MM.1S (cell line): ENCODE data around the gene ST6GALNAC2.

ENCODE experiments used
- DNase-seq: peaks from one replicate; pipeline ENCODE4 v3.0.0-alpha.2; 2015
- H2AFZ ChIP-seq: fragments of 300-600 bp; sonication (generic); 2 replicates; pipeline ENCODE4 v1.6.0; 2016; ENCODE audit warnings: antibody characterized with exemption, low read length
- H3F3A ChIP-seq: fragments of 300-600 bp; sonication (generic); 2 replicates; pipeline ENCODE4 v1.6.1; 2016; ENCODE audit warnings: mild to moderate bottlenecking, antibody characterized with exemption, low read length, moderate library complexity, mixed read lengths; ENCODE audit not compliant: insufficient read depth
- H3K27ac ChIP-seq: fragments of 300-600 bp; sonication (generic); 2 replicates; pipeline ENCODE4 v1.5.1; 2016; ENCODE audit warnings: mild to moderate bottlenecking, low read length
- H3K27me3 ChIP-seq: fragments of 300-600 bp; sonication (generic); replicated peaks from 2 replicates; pipeline ENCODE4 v1.6.0; 2016; ENCODE audit warnings: low read length; ENCODE audit not compliant: insufficient read depth
- H3K36me3 ChIP-seq: fragments of 300-600 bp; sonication (generic); replicated peaks from 2 replicates; pipeline ENCODE4 v1.6.1; 2016; ENCODE audit warnings: mild to moderate bottlenecking, low read length, mixed read lengths; ENCODE audit not compliant: insufficient read depth
- H3K4me1 ChIP-seq: fragments of 300-600 bp; sonication (generic); 2 replicates; pipeline ENCODE4 v1.6.1; 2016; ENCODE audit warnings: low read length, mixed read lengths
- H3K4me2 ChIP-seq: fragments of 300-600 bp; sonication (generic); 2 replicates; pipeline ENCODE4 v1.6.0; 2016; ENCODE audit warnings: low read depth, low read length
- H3K4me3 ChIP-seq: fragments of 300-600 bp; sonication (generic); 2 replicates; pipeline ENCODE4 v1.5.1; 2016; ENCODE audit warnings: low read length, mixed read lengths
- H3K79me2 ChIP-seq: fragments of 300-600 bp; sonication (generic); 2 replicates; pipeline ENCODE4 v1.6.1; 2016; ENCODE audit warnings: mixed run types, low read length, mixed read lengths
- H3K9ac ChIP-seq: fragments of 300-600 bp; sonication (generic); 2 replicates; pipeline ENCODE4 v1.6.1; 2016; ENCODE audit warnings: low read length, mixed read lengths
- H3K9me2 ChIP-seq: fragments of 300-600 bp; sonication (generic); replicated peaks from 2 replicates; pipeline ENCODE4 v1.6.1; 2016; ENCODE audit warnings: mild to moderate bottlenecking, low read length, mixed read lengths; ENCODE audit not compliant: insufficient read depth
- H3K9me3 ChIP-seq: fragments of 300-600 bp; sonication (generic); replicated peaks from 2 replicates; pipeline ENCODE4 v1.6.1; 2016; ENCODE audit warnings: mild to moderate bottlenecking, low read length, mixed read lengths; ENCODE audit not compliant: insufficient read depth
- H4K20me1 ChIP-seq: fragments of 300-600 bp; sonication (generic); 2 replicates; pipeline ENCODE4 v1.6.1; 2016; ENCODE audit warnings: mild to moderate bottlenecking, low read length, moderate library complexity, mixed read lengths; ENCODE audit not compliant: insufficient read depth
- EZH2 ChIP-seq: fragments of 300-600 bp; sonication (generic); optimal IDR thresholded peaks from 2 replicates; pipeline ENCODE3; 2017; ENCODE audit warnings: low read depth, mild to moderate bottlenecking, antibody characterized with exemption, low read length, mixed read lengths
- EZH2phosphoT487 ChIP-seq: fragments of 300-600 bp; sonication (generic); IDR thresholded peaks from 2 replicates; pipeline ENCODE4 v1.6.1; 2018; ENCODE audit warnings: antibody characterized with exemption, low read length
- TF ChIP-seq, protein P1 (sequence below): fragments of 300-600 bp; sonication (generic); IDR thresholded peaks from 2 replicates; pipeline ENCODE4 v1.5.1; 2016; ENCODE audit warnings: antibody characterized with exemption, low read length, mixed read lengths

Gene ST6GALNAC2

DNA sequence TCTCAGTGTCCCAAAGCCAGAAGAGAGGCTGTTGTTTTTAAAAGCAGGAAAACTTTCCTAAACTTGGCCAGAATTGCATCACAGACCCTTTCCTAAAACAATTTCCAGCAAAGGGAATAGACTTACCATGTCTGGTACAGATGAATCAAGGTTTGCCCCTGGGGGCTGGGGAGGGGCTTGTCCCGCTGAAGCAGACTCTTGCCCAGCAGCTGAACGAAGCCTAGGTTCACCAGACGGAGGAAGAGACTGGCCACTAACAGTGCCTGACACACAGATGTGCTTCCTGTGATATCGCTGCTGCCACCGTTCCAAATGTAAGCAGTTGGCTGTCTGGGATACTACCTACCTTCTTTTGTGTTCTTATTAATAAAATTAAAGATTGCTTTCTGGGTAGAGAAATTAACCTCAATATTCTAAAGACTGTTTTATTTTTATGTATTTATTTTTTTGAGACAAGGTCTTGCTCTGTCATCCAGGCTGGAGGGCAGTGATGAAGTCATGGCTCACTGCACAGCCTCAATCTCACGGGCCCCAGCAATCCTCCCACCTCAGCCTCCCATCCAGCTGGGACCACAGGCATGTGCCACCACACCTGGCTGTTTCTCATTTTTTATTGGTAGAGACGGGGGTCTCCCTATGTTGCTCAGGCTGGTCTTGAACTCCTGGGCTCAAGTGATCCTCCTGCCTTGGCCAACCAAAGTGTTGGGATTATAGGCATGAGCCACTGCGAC, 32.3 kb downstream of the ST6GALNAC2 start:
- Histone ChIP-seq H3K9me2 (no peaks in the 10 kb centered on the region), H3K27me3 (no peaks in the 10 kb centered on the region), H2AFZ (no peak overlapping the region), H3K27ac (no peak overlapping the region), H3K79me2 (peaks cover 9% of the 10 kb centered on the region), H3F3A (peaks cover 6% of the 10 kb centered on the region; the same call in 1 of the 2 replicates), H3K4me1 (no peaks in the 10 kb centered on the region), H3K4me3 (no peak overlapping the region), H3K9me3 (no peaks in the 10 kb centered on the region), H3K9ac (no peak overlapping the region), H4K20me1 (no peaks in the 10 kb centered on the region), H3K4me2 (no peak overlapping the region), H3K36me3 (no peaks in the 10 kb centered on the region)
- no peak for DNase-seq
- no peak for TF ChIP-seq EZH2

DNA sequence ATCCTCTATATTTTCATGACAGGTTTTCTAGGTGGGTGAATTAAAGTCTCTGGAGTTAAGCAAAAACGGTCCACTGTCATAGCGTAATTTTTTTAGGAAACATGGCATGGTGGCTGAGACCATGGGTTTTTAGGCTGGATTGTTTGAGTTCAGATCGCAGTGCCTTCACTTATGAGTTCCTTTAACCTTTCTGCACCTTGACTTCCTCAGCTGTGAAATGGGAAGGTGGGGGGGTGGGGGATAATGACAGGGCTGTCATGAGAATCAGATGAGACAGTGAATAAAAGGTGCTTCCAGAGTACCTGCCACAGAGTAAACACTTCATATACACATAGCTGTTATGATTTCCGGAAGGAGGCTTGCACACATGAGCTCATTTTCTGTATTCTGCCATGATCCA, 34.0 kb downstream of the ST6GALNAC2 start:
- TF ChIP-seq EZH2phosphoT487 (no peak), EZH2 (no peak)
- TF ChIP-seq, protein P1, sequence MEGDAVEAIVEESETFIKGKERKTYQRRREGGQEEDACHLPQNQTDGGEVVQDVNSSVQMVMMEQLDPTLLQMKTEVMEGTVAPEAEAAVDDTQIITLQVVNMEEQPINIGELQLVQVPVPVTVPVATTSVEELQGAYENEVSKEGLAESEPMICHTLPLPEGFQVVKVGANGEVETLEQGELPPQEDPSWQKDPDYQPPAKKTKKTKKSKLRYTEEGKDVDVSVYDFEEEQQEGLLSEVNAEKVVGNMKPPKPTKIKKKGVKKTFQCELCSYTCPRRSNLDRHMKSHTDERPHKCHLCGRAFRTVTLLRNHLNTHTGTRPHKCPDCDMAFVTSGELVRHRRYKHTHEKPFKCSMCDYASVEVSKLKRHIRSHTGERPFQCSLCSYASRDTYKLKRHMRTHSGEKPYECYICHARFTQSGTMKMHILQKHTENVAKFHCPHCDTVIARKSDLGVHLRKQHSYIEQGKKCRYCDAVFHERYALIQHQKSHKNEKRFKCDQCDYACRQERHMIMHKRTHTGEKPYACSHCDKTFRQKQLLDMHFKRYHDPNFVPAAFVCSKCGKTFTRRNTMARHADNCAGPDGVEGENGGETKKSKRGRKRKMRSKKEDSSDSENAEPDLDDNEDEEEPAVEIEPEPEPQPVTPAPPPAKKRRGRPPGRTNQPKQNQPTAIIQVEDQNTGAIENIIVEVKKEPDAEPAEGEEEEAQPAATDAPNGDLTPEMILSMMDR: no peak
- Histone ChIP-seq H2AFZ (no peak overlapping the region), H3K4me2 (no peak overlapping the region), H3K27me3 (no peaks in the 10 kb centered on the region), H3K79me2 (no peaks in the 10 kb centered on the region), H3K27ac (no peak overlapping the region), H4K20me1 (no peaks in the 10 kb centered on the region), H3K36me3 (no peaks in the 10 kb centered on the region), H3K9ac (no peak overlapping the region), H3K4me3 (no peak overlapping the region), H3K4me1 (no peaks in the 10 kb centered on the region), H3K9me3 (no peaks in the 10 kb centered on the region), H3K9me2 (no peaks in the 10 kb centered on the region), H3F3A (no peaks in the 10 kb centered on the region)
- no peak for DNase-seq

DNA sequence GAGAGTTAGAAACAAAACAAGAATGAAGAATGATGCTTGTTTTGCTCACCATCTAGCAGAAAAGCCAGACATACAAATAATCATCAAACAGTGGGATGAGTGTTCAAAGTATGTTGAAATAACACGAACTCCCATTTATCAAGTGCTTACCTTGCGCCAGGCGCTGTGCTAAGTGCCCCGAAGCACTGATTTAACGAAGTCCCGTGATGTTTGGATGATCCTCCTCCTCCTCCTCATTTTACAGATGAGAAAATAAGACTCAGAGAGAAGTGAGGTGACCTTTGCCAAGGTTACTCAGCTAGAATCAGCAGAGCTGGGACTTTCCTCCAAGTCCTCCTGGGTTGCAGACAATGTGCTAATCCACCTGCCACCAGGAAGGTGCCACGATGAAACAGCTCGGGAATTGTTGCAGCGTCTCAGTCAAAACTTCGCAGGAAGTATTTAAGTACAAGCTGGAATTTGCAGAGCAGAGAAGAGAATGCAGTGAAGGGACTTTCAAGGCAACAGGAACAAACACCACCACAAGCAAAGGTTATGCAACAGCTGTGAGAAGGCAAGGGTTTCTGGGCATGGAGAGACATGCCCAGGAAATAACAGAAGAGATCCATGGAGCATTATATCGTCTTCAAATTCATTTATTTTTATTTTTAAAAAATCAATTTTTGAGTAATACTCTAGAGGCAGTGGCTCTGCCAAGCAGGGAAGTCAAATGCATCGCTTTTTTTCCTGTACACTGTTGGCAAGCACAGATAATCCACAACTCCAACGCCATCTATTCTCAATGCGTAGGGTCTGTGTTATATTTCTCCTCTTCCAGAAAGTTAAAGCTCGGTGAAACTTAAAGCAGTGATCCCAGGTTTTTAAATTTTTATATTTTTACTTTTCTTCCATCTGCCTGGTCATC, 34.7 kb downstream of the ST6GALNAC2 start:
- H3K9me2 ChIP-seq: no peaks in the 10 kb centered on the region
- H3K79me2 ChIP-seq: no peaks in the 10 kb centered on the region
- no peak overlapping the region for H2AFZ ChIP-seq
- H3K9ac ChIP-seq: no peak overlapping the region
- no peaks in the 10 kb centered on the region for H3F3A ChIP-seq
- no peaks in the 10 kb centered on the region for H3K36me3 ChIP-seq
- no peaks in the 10 kb centered on the region for H3K9me3 ChIP-seq
- H3K27ac ChIP-seq: no peak overlapping the region
- TF ChIP-seq EZH2 (no peak), EZH2phosphoT487 (no peak)
- TF ChIP-seq, protein P1: no peak
- H3K4me2 ChIP-seq: no peak overlapping the region
- no peaks in the 10 kb centered on the region for H3K4me1 ChIP-seq
- 0 out of 2 replicates have a peak, but pooled peaks cover 1% of the 10 kb centered on the region for H3K27me3 ChIP-seq
- H3K4me3 ChIP-seq: no peak overlapping the region
- no peak for DNase-seq
- H4K20me1 ChIP-seq: no peaks in the 10 kb centered on the region
